ENCODE data around the gene ZNF516.

ZNF516 gene

DNA sequence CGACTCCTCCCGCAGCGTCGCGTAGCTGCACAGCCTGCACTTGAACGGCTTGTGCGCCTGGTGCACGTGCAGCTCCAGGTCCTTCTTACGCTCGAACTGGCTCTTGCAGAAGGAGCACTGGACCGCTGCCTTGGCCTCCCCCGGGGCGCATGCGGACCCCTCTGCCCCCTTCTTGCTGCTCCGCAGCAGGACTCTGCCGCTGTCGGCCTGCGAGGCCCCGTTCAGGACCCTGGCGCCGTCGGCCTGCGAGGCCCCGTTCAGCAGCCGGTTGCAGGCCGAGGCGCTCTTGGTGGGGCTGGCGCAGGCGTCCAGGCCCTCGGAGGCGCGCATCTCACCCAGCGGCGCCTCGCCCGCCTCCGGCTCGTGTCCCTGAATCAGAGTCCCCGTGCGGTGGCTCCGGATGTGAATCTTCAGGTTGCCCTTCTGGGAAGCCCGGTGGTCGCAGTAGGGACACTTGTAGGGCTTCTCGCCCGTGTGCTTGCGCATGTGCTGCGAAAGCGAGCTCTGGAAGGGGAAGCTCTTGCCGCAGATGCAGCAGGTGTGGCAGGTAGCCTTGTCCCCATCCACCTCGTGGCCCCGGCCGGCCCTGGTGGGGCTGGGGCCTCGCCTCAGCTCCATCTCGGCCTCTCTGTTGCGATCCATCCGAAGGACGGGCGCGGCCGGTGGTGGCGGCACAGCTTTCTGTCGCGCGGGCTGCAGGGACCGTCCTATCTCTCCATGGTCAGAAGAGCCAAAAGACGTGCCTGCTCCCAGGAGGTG is 52.5 kb downstream of the ZNF516 start:
- TF ChIP-seq SNAI2 (CRISPR knock-in tag; IDR thresholded peaks at IDR 0.05) (no peak), TCF4 (CRISPR knock-in tag; IDR thresholded peaks at IDR 0.05; ENCODE audit: borderline replicate concordance) (no peak), TOX (CRISPR knock-in tag; IDR thresholded peaks at IDR 0.05; ENCODE audit: borderline replicate concordance) (no peak), POU6F1 (CRISPR knock-in tag; IDR thresholded peaks at IDR 0.05; ENCODE audit: borderline replicate concordance, low read depth) (no peak), BACH2 (CRISPR knock-in tag; IDR thresholded peaks at IDR 0.05; ENCODE audit: borderline replicate concordance) (no peak), OSR1 (CRISPR knock-in tag; IDR thresholded peaks at IDR 0.05) (no peak), RARB (CRISPR knock-in tag; IDR thresholded peaks at IDR 0.05) (no peak), ESRRG (CRISPR knock-in tag; IDR thresholded peaks at IDR 0.05) (no peak), ZNF70 (CRISPR knock-in tag; IDR thresholded peaks at IDR 0.05) (no peak), ZNF565 (CRISPR knock-in tag; conservative IDR thresholded peaks at IDR 0.05; ENCODE audit: low read depth) (no peak), ISL1 (CRISPR knock-in tag; IDR thresholded peaks at IDR 0.05) (no peak), ZNF8 (CRISPR knock-in tag; IDR thresholded peaks at IDR 0.05) (no peak), ZC3H10 (CRISPR knock-in tag; IDR thresholded peaks at IDR 0.05) (no peak), CSDC2 (CRISPR knock-in tag; IDR thresholded peaks at IDR 0.05) (no peak), GLIS3 (CRISPR knock-in tag; IDR thresholded peaks at IDR 0.05) (no peak)
- TF ChIP-seq, protein P1, sequence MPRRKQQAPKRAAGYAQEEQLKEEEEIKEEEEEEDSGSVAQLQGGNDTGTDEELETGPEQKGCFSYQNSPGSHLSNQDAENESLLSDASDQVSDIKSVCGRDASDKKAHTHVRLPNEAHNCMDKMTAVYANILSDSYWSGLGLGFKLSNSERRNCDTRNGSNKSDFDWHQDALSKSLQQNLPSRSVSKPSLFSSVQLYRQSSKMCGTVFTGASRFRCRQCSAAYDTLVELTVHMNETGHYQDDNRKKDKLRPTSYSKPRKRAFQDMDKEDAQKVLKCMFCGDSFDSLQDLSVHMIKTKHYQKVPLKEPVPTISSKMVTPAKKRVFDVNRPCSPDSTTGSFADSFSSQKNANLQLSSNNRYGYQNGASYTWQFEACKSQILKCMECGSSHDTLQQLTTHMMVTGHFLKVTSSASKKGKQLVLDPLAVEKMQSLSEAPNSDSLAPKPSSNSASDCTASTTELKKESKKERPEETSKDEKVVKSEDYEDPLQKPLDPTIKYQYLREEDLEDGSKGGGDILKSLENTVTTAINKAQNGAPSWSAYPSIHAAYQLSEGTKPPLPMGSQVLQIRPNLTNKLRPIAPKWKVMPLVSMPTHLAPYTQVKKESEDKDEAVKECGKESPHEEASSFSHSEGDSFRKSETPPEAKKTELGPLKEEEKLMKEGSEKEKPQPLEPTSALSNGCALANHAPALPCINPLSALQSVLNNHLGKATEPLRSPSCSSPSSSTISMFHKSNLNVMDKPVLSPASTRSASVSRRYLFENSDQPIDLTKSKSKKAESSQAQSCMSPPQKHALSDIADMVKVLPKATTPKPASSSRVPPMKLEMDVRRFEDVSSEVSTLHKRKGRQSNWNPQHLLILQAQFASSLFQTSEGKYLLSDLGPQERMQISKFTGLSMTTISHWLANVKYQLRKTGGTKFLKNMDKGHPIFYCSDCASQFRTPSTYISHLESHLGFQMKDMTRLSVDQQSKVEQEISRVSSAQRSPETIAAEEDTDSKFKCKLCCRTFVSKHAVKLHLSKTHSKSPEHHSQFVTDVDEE (CRISPR knock-in tag; IDR thresholded peaks at IDR 0.05), result no peak
- TF ChIP-seq, protein P2, sequence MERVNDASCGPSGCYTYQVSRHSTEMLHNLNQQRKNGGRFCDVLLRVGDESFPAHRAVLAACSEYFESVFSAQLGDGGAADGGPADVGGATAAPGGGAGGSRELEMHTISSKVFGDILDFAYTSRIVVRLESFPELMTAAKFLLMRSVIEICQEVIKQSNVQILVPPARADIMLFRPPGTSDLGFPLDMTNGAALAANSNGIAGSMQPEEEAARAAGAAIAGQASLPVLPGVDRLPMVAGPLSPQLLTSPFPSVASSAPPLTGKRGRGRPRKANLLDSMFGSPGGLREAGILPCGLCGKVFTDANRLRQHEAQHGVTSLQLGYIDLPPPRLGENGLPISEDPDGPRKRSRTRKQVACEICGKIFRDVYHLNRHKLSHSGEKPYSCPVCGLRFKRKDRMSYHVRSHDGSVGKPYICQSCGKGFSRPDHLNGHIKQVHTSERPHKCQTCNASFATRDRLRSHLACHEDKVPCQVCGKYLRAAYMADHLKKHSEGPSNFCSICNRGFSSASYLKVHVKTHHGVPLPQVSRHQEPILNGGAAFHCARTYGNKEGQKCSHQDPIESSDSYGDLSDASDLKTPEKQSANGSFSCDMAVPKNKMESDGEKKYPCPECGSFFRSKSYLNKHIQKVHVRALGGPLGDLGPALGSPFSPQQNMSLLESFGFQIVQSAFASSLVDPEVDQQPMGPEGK (CRISPR knock-in tag; IDR thresholded peaks at IDR 0.05; ENCODE audit: borderline replicate concordance), result no peak
- TF ChIP-seq, protein P3, sequence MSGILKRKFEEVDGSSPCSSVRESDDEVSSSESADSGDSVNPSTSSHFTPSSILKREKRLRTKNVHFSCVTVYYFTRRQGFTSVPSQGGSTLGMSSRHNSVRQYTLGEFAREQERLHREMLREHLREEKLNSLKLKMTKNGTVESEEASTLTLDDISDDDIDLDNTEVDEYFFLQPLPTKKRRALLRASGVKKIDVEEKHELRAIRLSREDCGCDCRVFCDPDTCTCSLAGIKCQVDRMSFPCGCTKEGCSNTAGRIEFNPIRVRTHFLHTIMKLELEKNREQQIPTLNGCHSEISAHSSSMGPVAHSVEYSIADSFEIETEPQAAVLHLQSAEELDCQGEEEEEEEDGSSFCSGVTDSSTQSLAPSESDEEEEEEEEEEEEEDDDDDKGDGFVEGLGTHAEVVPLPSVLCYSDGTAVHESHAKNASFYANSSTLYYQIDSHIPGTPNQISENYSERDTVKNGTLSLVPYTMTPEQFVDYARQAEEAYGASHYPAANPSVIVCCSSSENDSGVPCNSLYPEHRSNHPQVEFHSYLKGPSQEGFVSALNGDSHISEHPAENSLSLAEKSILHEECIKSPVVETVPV (CRISPR knock-in tag; IDR thresholded peaks at IDR 0.05), result no peak
- ATAC-seq, result no peak

DNA sequence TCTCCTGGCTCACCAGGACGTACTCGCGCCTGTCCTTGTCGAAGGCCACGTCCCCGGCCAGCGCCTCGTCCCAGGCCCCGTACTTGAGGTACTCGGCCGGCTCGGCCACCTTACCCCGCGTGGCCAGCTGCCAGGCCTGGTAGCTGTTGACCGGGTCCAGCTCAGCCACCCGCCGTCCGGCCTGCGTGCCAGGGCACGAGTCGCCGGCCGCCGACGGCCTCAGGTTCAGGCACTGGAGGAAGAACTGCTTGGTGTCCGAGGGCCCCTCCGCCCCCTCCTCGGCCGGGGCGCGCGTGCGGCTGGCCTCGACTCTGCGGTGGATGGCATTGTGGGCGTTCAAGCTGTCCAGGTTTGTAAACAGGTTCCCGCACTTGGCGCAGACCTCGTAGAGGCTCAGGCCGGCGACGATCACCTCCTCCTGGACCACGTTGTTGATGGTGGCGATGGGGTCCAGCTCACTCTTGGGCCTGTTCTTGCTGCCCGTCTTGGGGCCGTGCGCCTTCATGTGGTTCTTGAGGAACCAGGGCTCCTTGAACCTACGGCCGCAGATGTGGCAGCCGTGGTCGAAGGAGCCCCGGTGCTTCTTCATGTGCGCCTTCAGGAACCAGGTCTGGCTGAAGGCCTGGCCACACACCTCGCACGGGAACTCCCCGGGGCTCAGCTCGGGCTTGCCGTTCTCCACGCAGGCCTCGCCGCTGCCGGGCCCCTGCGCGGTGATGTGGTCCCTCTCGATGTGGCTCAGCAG is 53.2 kb downstream of the ZNF516 start:
- no peak for TF ChIP-seq CSDC2 (CRISPR knock-in tag; IDR thresholded peaks at IDR 0.05)
- TF ChIP-seq, protein P1 (CRISPR knock-in tag; IDR thresholded peaks at IDR 0.05), result no peak
- no peak for ATAC-seq
